Nephron (organoid): ENCODE results near the gene FREM1.

ENCODE experiments used
- H3K27ac Mint-ChIP-seq, 3 experiments: 2 replicates each; pipeline ENCODE4 v1.8.0; 2020; ENCODE audit warnings: mixed read lengths in 3 of 3, mild to moderate bottlenecking in 2 of 3, moderate library complexity in 1 of 3
- H3K27me3 Mint-ChIP-seq: 2 replicates; pipeline ENCODE4 v1.8.0; 2021; ENCODE audit warnings: low read depth, mild to moderate bottlenecking, moderate library complexity, mixed read lengths
- H3K36me3 Mint-ChIP-seq: 2 replicates; pipeline ENCODE4 v1.8.0; 2020; ENCODE audit warnings: low read depth, mixed read lengths
- H3K4me1 Mint-ChIP-seq: 2 replicates; pipeline ENCODE4 v1.8.0; 2020; ENCODE audit warnings: mixed read lengths
- H3K4me3 Mint-ChIP-seq, 3 experiments: 2 replicates each; pipeline ENCODE4 v1.8.0; 2020; ENCODE audit warnings: mild to moderate bottlenecking in 3 of 3, mixed read lengths in 3 of 3, moderate library complexity in 2 of 3
- H3K9me3 Mint-ChIP-seq: 2 replicates; pipeline ENCODE4 v1.8.0; 2020; ENCODE audit warnings: mixed read lengths
- CTCF ChIP-seq, 3 experiments: fragments of 200-600 bp; sonication (generic); IDR thresholded peaks; one replicate each; pipeline ENCODE4 v1.5.0; 2021; ENCODE audit warnings: antibody characterized with exemption in 3 of 3; ENCODE audit not compliant: unreplicated experiment in 3 of 3

FREM1 gene

GRCh38 chr9:14769230-14769571 is 141.0 kb downstream of the FREM1 start:
- no peaks in the 10 kb centered on the region for H3K27me3 Mint-ChIP-seq
- H3K9me3 Mint-ChIP-seq, result no peaks in the 10 kb centered on the region
- H3K36me3 Mint-ChIP-seq, result peaks cover 26% of the 10 kb centered on the region
- H3K27ac Mint-ChIP-seq, result peak overlapping the region in 1 of 3 experiments; percentile 9
- no peak overlapping the region for H3K4me3 Mint-ChIP-seq
- peaks cover 10% of the 10 kb centered on the region for H3K4me1 Mint-ChIP-seq
- no peak for TF ChIP-seq CTCF (IDR thresholded peaks at IDR 0.05; ENCODE audit: unreplicated experiment in 3 of 3)

GRCh38 chr9:14768405-14769229 is 141.6 kb downstream of the FREM1 start:
- Mint-ChIP-seq H3K27ac (peak overlapping the region; percentile 9 to 26 (median 23)), H3K27me3 (no peaks in the 10 kb centered on the region), H3K36me3 (peaks cover 31% of the 10 kb centered on the region), H3K9me3 (no peaks in the 10 kb centered on the region), H3K4me1 (peaks cover 10% of the 10 kb centered on the region), H3K4me3 (no peak overlapping the region)
- peak; percentile 62 to 73 (median 72) for TF ChIP-seq CTCF (IDR thresholded peaks at IDR 0.05; ENCODE audit: unreplicated experiment in 3 of 3)

GRCh38 chr9:14766299-14766698 is 143.9 kb downstream of the FREM1 start:
- Mint-ChIP-seq H3K27me3 (no peaks in the 10 kb centered on the region), H3K36me3 (peaks cover 39% of the 10 kb centered on the region), H3K4me1 (peaks cover 15% of the 10 kb centered on the region), H3K4me3 (no peak overlapping the region), H3K9me3 (no peaks in the 10 kb centered on the region), H3K27ac (no peak overlapping the region)
- TF ChIP-seq CTCF (IDR thresholded peaks at IDR 0.05; ENCODE audit: unreplicated experiment in 3 of 3), result no peak

- Mint-ChIP-seq H3K4me3 (no peak overlapping the region), H3K27ac (no peak overlapping the region), H3K36me3 (peaks cover 32% of the 10 kb centered on the region), H3K4me1 (peaks cover 5% of the 10 kb centered on the region), H3K9me3 (no peaks in the 10 kb centered on the region), H3K27me3 (no peaks in the 10 kb centered on the region)
- no peak for TF ChIP-seq CTCF (IDR thresholded peaks at IDR 0.05; ENCODE audit: unreplicated experiment in 3 of 3)
These were observed 148.6 kb downstream of the FREM1 start for GRCh38 chr9:14761584-14761983.

- H3K4me3 Mint-ChIP-seq, result no peak overlapping the region
- H3K36me3 Mint-ChIP-seq, result peaks cover 31% of the 10 kb centered on the region
- no peak for TF ChIP-seq CTCF (IDR thresholded peaks at IDR 0.05; ENCODE audit: unreplicated experiment in 3 of 3)
- H3K4me1 Mint-ChIP-seq, result peaks cover 12% of the 10 kb centered on the region
- H3K27ac Mint-ChIP-seq, result no peak overlapping the region
- H3K9me3 Mint-ChIP-seq, result no peaks in the 10 kb centered on the region
- H3K27me3 Mint-ChIP-seq, result no peaks in the 10 kb centered on the region
These were observed 150.2 kb downstream of the FREM1 start for GRCh38 chr9:14760060-14760459.

GRCh38 chr9:14756291-14756690 is 153.9 kb downstream of the FREM1 start:
- H3K36me3 Mint-ChIP-seq, result peaks cover 32% of the 10 kb centered on the region
- TF ChIP-seq CTCF (IDR thresholded peaks at IDR 0.05; ENCODE audit: unreplicated experiment in 3 of 3), result no peak
- no peaks in the 10 kb centered on the region for H3K9me3 Mint-ChIP-seq
- no peak overlapping the region for H3K4me3 Mint-ChIP-seq
- peak overlapping the region; percentile 57 to 80 (median 68) for H3K27ac Mint-ChIP-seq
- no peaks in the 10 kb centered on the region for H3K27me3 Mint-ChIP-seq
- H3K4me1 Mint-ChIP-seq, result peaks cover 35% of the 10 kb centered on the region
